Measurements from ENCODE around the gene KRT23. TPM values are rescaled to one million over a fixed set of nuclear protein-coding genes. Genes with fewer than 3 reads are reported as not detected.
"Not testable (repeated sequence)": the region's sequence is repeated elsewhere in the genome, so short reads cannot be mapped to it uniquely, and the experiment has no call there.

The KRT23 gene
- total RNA-seq, 1 experiment from 2014 or later = not detected

DNA sequence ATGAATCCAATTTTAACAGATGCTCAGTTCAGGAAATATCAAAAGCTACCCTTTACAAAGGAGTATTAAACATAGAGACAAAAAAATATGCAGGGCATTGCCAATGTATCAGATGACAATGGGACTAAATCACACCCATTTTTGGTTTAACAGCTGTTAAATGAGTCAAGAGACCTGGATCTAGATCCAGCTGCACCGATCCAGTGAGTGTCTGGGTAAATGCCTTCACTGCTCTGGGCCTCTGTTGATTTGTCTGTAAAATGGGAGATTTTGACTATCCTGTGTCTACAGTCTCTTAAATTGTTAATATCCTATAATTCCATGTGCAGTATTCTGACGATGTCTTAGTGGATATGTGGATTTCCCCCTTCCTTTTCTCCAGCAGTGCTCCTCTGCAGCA lies 16.4 kb downstream of the KRT23 start:
- WGBS (ENCODE audit: extremely low coverage, insufficient read length, low lambda C conversion rate) = no CpG with 5 or more reads among the region's 2 CpGs
- Histone ChIP-seq H3K27ac (ENCODE audit: insufficient read length, low read depth, low read length) (no peak overlapping the region), H3K79me1 (ENCODE audit: insufficient read depth, low read depth, low read length, poor library complexity, severe bottlenecking) (no peaks in the 10 kb centered on the region), H2AK5ac (ENCODE audit: insufficient read length, low read length) (no peak overlapping the region), H3K14ac (ENCODE audit: insufficient read depth, low read length) (no peak overlapping the region), H4K8ac (replicated peaks; ENCODE audit: insufficient read length, low read depth, low read length) (no peak overlapping the region), H3K4me2 (ENCODE audit: insufficient read depth, insufficient read length, low read length) (no peak overlapping the region), H3K27me3 (ENCODE audit: insufficient read depth, low read length) (no peaks in the 10 kb centered on the region), H2BK20ac (ENCODE audit: low read depth, low read length, poor library complexity, severe bottlenecking) (no peak overlapping the region), H3K9me3 (ENCODE audit: control insufficient read depth, low read depth, low read length) (no peaks in the 10 kb centered on the region), H4K20me1 (ENCODE audit: control insufficient read depth, insufficient read depth, insufficient read length) (no peaks in the 10 kb centered on the region), H3K23ac (ENCODE audit: insufficient read length, low read depth, low read length) (no peak overlapping the region), H4K91ac (ENCODE audit: insufficient read length, low read depth, low read length) (no peak overlapping the region), H2BK12ac (ENCODE audit: insufficient read length, low read depth, low read length) (no peak overlapping the region), H3K79me2 (ENCODE audit: insufficient read depth, low read length) (no peaks in the 10 kb centered on the region), H3K9ac (ENCODE audit: extremely low read depth, insufficient read length, low read length) (no peak overlapping the region), H3K23me2 (ENCODE audit: insufficient read length, low read depth, low read length, poor library complexity, severe bottlenecking) (no peaks in the 10 kb centered on the region), H3K4me1 (ENCODE audit: insufficient read depth, low read length) (no peaks in the 10 kb centered on the region), H3K4ac (ENCODE audit: low read depth, low read length) (no peak overlapping the region), H2AFZ (ENCODE audit: low read length) (no peak overlapping the region), H2BK5ac (ENCODE audit: insufficient read length, low read length) (no peak overlapping the region), H3K18ac (ENCODE audit: insufficient read length, low read depth, low read length) (no peak overlapping the region), H4K5ac (ENCODE audit: insufficient read length, low read depth, low read length) (no peak overlapping the region), H2BK120ac (ENCODE audit: low read depth, low read length, poor library complexity, severe bottlenecking) (no peak overlapping the region), H2BK15ac (ENCODE audit: low read depth, low read length) (no peak overlapping the region), H3T11ph (ENCODE audit: low read length) (no peak overlapping the region), H3K56ac (ENCODE audit: insufficient read length, low read depth, low read length) (no peak overlapping the region)
- TF ChIP-seq, protein P1, sequence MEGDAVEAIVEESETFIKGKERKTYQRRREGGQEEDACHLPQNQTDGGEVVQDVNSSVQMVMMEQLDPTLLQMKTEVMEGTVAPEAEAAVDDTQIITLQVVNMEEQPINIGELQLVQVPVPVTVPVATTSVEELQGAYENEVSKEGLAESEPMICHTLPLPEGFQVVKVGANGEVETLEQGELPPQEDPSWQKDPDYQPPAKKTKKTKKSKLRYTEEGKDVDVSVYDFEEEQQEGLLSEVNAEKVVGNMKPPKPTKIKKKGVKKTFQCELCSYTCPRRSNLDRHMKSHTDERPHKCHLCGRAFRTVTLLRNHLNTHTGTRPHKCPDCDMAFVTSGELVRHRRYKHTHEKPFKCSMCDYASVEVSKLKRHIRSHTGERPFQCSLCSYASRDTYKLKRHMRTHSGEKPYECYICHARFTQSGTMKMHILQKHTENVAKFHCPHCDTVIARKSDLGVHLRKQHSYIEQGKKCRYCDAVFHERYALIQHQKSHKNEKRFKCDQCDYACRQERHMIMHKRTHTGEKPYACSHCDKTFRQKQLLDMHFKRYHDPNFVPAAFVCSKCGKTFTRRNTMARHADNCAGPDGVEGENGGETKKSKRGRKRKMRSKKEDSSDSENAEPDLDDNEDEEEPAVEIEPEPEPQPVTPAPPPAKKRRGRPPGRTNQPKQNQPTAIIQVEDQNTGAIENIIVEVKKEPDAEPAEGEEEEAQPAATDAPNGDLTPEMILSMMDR (conservative IDR thresholded peaks at IDR 0.05) = no peak
- no peaks in the 10 kb centered on the region; the same call in none of the 2 replicates for H3K27me3 Mint-ChIP-seq (ENCODE audit: low read depth)
- H3K9me3 Mint-ChIP-seq = no peaks in the 10 kb centered on the region
- H3K4me1 Mint-ChIP-seq = peaks cover under 1 to 1% of the 10 kb centered on the region in 2 experiments
- no peak overlapping the region for H3K27ac Mint-ChIP-seq
- H3K36me3 Mint-ChIP-seq (ENCODE audit: insufficient read depth in 1 of 3, low read depth in 3 of 3) = no peaks in the 10 kb centered on the region
- H3K4me3 Mint-ChIP-seq = no peak overlapping the region
- no peak for DNase-seq

DNA sequence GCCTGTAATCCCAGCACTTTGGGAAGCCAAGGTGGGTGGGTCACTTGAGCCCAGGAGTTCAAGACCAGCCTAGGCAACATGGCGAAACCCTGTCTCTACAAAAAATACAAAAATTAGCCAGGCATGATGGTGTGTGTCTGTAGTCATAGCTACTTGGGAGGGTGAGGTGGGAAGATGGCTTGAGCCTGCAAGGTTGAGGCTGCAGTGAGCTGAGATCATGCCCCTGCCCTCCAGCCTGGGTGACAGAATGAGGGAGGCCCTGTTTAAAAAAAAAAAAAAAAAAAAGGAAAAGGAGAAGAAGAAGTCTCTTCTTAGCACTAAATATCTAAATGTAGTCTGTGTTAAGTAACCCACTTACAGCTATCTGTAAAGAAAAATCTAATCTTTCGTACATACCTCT lies 20.3 kb downstream of the KRT23 start:
- H3K27ac Mint-ChIP-seq; H3K27ac ChIP-seq (ENCODE audit: insufficient read length, low read depth, low read length); H3K9me3 Mint-ChIP-seq: not testable (repeated sequence)

More for the DNA sequence above, 20.3 kb downstream of the KRT23 start:
- not testable (repeated sequence) for H2BK5ac ChIP-seq (ENCODE audit: insufficient read length, low read length); H3K23me2 ChIP-seq (ENCODE audit: insufficient read length, low read depth, low read length, poor library complexity, severe bottlenecking); H2BK20ac ChIP-seq (ENCODE audit: low read depth, low read length, poor library complexity, severe bottlenecking); H3K23ac ChIP-seq (ENCODE audit: insufficient read length, low read depth, low read length); H3K27me3 ChIP-seq (ENCODE audit: insufficient read depth, low read length); H3T11ph ChIP-seq (ENCODE audit: low read length); H2AK5ac ChIP-seq (ENCODE audit: insufficient read length, low read length); H3K9ac ChIP-seq (ENCODE audit: extremely low read depth, insufficient read length, low read length); H2BK15ac ChIP-seq (ENCODE audit: low read depth, low read length); H3K4ac ChIP-seq (ENCODE audit: low read depth, low read length); H3K18ac ChIP-seq (ENCODE audit: insufficient read length, low read depth, low read length); H3K4me1 ChIP-seq (ENCODE audit: insufficient read depth, low read length); H3K4me2 ChIP-seq (ENCODE audit: insufficient read depth, insufficient read length, low read length); H2AFZ ChIP-seq (ENCODE audit: low read length); H3K27me3 Mint-ChIP-seq (ENCODE audit: low read depth); H3K9me3 ChIP-seq (ENCODE audit: control insufficient read depth, low read depth, low read length); H2BK120ac ChIP-seq (ENCODE audit: low read depth, low read length, poor library complexity, severe bottlenecking); H3K36me3 Mint-ChIP-seq (ENCODE audit: insufficient read depth in 1 of 3, low read depth in 3 of 3); H3K56ac ChIP-seq (ENCODE audit: insufficient read length, low read depth, low read length); DNase-seq; H4K5ac ChIP-seq (ENCODE audit: insufficient read length, low read depth, low read length); H2BK12ac ChIP-seq (ENCODE audit: insufficient read length, low read depth, low read length); H3K14ac ChIP-seq (ENCODE audit: insufficient read depth, low read length); H3K4me1 Mint-ChIP-seq; H3K79me1 ChIP-seq (ENCODE audit: insufficient read depth, low read depth, low read length, poor library complexity, severe bottlenecking); H4K20me1 ChIP-seq (ENCODE audit: control insufficient read depth, insufficient read depth, insufficient read length); H3K79me2 ChIP-seq (ENCODE audit: insufficient read depth, low read length); H4K8ac ChIP-seq (replicated peaks; ENCODE audit: insufficient read length, low read depth, low read length); H3K4me3 Mint-ChIP-seq; H4K91ac ChIP-seq (ENCODE audit: insufficient read length, low read depth, low read length)
- no CpG with 5 or more reads among the region's 2 CpGs for WGBS (ENCODE audit: extremely low coverage, insufficient read length, low lambda C conversion rate)

Measured in H9 (cell line).